Measurements from ENCODE around the gene ZKSCAN7.
"Not testable (repeated sequence)": the region's sequence is repeated elsewhere in the genome, so short reads cannot be mapped to it uniquely, and the experiment has no call there.

GRCh38 chr3:44534659-44535058 lies 20.3 kb upstream of the ZKSCAN7 start:
- not testable (repeated sequence) for TF ChIP-seq POLR2AphosphoS5 (IDR thresholded peaks at IDR 0.05; ENCODE audit: low read depth); CREB1 (CRISPR knock-in tag; IDR thresholded peaks at IDR 0.05; ENCODE audit: low read depth); CTCF (conservative IDR thresholded peaks at IDR 0.05; ENCODE audit: low read depth in 2 of 2); ZNF114 (CRISPR knock-in tag; IDR thresholded peaks at IDR 0.05); EZH2 (IDR thresholded peaks at IDR 0.05; ENCODE audit: low read depth, unreplicated experiment); REST (IDR thresholded peaks at IDR 0.05; ENCODE audit: unreplicated experiment); EZH2phosphoT487 (IDR thresholded peaks at IDR 0.05; ENCODE audit: unreplicated experiment); JUNB (IDR thresholded peaks at IDR 0.05; ENCODE audit: unreplicated experiment); ZNF331 (CRISPR knock-in tag; IDR thresholded peaks at IDR 0.05; ENCODE audit: low read depth); STAT1 (IDR thresholded peaks at IDR 0.05; ENCODE audit: unreplicated experiment); ETS1 (IDR thresholded peaks at IDR 0.05); ZNF462 (CRISPR knock-in tag; IDR thresholded peaks at IDR 0.05)
